GM12873 (cell line): Measurements from ENCODE around the gene ZC3H12D.

Source experiments
- CTCF ChIP-seq: IDR thresholded peaks from 2 replicates; pipeline ENCODE4 v1.5.1; 2012; ENCODE audit warnings: low read depth, mild to moderate bottlenecking, moderate library complexity, low read length, control low read depth; ENCODE audit not compliant: insufficient read depth; ENCODE audit errors: missing control alignments

ZC3H12D gene

GRCh38 chr6:149503276-149503675 is 18.5 kb upstream of the ZC3H12D start:
- no peak for TF ChIP-seq CTCF

- no peak for TF ChIP-seq CTCF
Measured at GRCh38 chr6:149501768-149502167, 17.0 kb upstream of the ZC3H12D start.

- TF ChIP-seq CTCF, result no peak
Measured at GRCh38 chr6:149501201-149501600, 16.4 kb upstream of the ZC3H12D start.

GRCh38 chr6:149500096-149500495 is 15.3 kb upstream of the ZC3H12D start:
- no peak for TF ChIP-seq CTCF

- TF ChIP-seq CTCF, result no peak
Measured at GRCh38 chr6:149499066-149499465, 14.3 kb upstream of the ZC3H12D start.

- no peak for TF ChIP-seq CTCF
Measured at GRCh38 chr6:149497365-149497764, 12.6 kb upstream of the ZC3H12D start.

GRCh38 chr6:149493761-149494320 is 9.0 kb upstream of the ZC3H12D start:
- no peak for TF ChIP-seq CTCF

GRCh38 chr6:149492798-149493343 is 8.1 kb upstream of the ZC3H12D start:
- TF ChIP-seq CTCF, result no peak
